GM19025 (cell line): ENCODE measurements around the gene CIDEA.

Experiments
- ATAC-seq: cut with Tn5 transposase; IDR thresholded peaks from one replicate; pipeline ENCODE4 v1.9.1; 2021; ENCODE audit warnings: mild to moderate bottlenecking, low read depth, moderate library complexity; ENCODE audit not compliant: unreplicated experiment

Gene CIDEA

DNA sequence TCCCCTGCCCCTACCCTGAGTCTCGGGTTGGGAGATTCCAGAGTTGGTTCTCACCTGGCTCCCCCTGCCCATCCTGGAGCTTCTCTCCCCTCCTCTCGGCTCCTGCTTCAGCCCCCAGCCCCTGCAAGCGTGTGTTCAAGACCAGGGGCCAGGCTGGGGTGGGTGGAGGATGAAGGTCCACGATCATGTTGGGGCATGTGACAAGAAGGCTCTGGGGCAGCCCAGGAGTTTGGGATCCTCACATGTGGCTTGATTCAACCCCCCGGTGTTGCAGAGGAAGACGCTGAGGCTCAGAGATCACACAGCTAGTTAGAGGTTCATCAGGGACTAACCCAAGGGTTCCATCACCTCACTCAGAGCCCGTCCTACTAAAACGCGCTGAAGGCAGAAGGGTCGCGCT lies 39.7 kb downstream of the CIDEA start:
- no peak for ATAC-seq

DNA sequence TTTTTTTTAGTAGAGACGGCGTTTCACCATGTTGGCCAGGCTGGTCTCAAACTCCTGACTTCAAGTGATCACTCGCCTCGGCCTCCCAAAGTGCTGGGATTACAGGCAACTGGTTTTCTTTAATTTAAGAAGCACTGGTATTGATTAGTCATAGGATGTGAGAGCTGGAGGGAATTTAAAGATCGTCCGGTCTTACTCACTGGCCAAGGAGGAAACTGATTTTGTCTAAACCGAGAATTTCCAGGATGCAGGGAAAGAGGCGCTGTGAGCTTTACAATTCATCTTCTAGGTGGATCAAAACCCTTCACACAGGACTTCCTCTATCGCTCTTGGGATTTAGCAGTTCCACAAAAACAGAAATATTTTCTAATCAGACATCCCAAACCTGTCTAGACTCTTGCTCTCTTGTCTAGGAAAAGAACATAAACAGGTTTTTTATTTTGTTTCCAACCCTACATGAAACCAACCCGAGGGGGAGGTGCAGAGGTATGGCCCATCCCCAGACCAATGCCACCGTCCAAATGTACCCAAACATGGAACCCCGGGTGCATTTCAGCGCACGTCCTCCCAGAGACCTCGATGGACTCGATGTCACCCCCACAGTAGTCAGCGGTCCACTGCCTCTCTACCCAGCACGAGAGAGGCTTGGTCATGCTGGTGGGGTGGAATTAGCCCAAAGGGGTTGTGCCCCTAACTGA lies 41.4 kb downstream of the CIDEA start:
- no peak for ATAC-seq

DNA sequence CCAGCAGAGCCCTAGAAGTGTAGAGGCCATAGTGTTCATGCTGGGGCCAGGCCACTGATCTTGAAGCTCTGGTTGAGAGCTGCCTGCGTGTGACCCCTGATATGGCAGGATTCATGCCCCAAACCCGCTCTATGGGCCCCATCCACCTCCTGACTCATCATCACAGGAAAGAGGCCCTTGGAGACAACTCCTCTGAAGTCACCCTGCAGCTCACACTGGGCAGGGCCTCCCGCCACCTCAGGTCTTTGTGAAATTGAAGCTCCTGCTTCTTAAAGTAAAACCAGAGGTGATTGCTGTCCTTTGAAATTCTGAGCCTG lies 41.9 kb downstream of the CIDEA start:
- no peak for ATAC-seq

DNA sequence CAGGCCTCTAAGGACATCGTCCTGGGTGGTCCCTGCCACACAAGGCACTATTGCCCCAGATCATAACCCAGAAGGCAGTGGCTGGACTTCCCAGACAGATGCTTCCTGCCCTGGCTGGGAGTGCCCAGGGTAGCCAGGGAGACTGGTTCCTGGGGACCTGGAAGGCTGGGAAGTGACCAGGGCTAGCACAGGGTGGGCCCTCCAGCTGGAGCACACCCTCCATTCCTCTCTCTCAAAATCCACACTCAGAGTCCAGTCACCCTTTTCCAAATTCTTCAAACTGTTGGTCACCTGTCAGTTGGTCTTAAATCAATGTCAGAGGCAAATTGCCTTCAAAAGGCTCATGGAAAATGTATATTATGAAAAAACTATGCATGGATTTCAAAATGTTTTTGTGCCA lies 42.3 kb downstream of the CIDEA start:
- ATAC-seq: no peak

DNA sequence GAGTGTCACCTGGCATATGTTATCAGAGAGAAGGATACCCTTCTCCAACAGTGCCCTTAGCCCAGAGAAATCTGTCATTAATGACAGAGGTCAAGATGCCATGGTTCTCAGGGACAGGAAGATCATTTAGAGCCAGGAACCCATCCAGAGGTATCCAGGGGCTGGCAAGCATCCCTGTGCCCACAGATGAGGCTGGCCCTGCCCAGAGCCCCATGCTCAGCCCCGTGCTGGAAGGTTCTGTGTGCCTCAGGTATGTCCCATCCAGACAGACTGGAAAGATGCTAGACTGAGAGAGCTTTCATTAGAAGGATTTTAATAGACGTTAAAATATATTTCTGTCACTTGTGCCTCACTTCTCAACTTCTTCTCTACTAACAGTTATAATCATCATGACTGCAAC lies 45.7 kb downstream of the CIDEA start:
- ATAC-seq: no peak

DNA sequence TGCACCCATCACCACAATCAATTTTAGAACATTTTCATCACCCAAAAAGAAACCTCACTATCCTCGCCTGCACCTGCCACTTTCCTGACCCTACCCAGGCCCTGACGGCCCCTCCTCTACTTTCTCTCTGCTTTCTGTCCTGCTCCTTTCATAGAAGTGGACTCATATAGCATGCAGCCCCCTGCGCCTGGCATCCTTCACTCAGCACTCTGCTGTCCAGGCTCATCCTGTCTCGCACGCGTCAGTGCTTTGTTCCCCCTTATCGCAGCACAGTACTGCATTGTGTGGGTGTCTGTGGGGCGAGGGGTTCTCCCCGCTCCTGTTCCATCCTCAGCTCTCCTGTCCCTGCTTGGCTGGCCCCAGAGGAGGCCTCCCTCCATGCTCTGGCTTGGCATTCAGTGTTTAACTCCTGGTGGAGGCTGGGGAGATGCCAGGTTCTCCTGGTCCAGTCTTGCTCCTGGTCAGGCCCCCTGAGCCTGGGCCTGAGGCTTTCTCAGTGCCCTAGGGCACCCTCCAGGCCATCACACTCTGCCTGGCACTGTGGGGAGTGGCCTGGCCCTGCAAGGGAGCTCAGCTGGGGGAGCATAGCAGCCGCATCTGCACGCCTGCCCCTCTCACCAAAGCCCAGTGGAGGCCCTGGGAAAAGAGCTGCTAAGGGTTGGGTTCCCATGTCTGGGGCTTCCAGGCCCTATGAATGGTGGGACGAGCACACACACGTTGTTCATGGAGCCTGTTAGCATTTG lies 47.3 kb downstream of the CIDEA start:
- ATAC-seq: no peak

DNA sequence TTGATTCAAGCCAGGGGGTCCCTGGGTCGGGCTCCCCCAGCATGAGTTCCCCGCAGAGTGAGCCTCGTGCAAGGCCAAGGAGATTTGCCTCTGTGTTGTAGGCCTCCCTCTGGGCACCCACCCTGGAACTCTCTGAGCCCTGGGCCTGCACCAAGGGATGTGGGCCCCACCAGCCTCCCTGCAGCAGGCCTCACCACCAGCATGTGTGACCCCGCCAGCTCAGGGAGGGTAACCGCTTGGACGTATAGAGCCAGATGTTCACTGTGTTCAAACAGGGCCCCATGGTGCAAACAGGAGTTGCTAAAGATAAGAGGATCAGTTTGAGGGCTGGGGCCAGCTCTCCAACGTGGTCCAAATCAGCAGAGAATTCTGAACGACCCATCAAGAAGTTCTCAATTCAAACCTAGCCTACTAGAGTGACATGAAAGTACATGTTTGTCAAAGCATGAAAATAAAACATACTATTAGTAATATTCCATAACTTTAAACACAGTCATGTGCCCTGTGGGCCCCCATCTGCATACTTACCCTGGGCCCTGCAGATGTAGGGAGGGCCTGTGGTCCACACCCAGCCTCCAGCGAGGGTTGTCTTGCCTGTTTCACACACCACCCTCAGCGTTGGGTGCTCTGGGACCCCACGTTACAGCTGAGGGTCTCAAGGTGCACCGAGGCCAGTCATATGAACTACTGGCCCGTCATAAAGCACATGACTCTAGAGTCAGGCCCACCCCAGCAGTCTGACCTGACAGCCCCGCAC lies 48.4 kb downstream of the CIDEA start:
- no peak for ATAC-seq

DNA sequence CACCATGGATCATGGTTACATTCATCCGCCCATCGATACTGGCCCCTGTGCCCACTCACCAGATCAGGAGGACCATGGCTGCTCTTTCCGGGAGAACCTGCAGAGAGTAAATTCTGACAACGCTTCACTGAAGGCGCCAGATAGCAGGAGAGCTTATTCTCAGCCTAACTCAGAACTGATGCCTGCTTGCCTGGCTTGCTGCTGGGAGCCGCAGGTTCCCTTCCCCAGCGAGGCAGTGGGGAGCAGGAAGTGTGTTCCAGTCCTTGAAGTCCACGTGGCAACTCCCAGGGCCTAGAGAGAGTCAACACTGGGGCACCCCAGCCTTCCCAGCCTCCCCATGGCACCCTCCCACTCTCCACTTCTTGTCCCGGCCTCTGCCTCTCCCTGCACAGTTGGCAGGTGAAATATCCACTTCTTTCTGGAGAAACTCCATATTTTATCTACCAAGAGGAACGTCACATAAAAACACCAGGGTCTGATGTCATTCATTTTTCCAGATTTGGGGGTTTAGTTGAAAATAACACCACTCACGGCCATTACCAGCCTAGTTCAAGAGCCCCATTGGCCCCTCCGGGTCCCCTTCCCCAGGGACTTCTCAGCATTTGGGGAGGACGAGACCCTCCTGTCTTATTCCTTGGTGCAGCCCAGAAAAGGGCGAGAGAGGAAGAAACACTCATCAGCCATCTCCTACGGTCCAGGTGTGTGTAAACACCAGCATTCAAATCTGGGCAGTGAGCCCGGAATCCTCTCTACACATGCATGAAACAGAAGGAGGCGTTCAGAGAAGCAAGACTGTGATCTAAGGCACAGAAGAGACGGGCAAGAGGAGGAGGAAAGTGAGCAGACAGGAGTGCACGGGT lies 50.4 kb downstream of the CIDEA start:
- ATAC-seq: no peak

DNA sequence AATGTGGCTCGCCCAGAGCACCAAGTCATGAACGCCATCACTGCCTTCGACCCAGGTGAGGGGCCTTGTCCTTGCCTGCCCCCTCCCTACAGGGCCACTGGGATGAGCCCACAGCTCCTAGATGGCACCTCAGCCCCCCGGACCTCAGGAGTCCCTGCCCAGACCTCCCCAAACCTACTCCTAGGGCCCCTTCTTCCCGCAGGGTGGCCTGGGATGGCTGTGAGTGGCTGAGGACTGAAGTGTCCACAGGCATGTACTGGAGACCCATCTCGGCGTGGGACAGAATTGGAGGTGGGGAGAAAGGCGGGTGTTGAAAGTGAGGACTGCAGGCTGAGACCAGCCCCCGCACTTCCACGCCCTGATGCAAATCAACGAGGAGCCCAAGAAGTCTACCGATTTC lies 51.0 kb downstream of the CIDEA start:
- ATAC-seq: no peak

DNA sequence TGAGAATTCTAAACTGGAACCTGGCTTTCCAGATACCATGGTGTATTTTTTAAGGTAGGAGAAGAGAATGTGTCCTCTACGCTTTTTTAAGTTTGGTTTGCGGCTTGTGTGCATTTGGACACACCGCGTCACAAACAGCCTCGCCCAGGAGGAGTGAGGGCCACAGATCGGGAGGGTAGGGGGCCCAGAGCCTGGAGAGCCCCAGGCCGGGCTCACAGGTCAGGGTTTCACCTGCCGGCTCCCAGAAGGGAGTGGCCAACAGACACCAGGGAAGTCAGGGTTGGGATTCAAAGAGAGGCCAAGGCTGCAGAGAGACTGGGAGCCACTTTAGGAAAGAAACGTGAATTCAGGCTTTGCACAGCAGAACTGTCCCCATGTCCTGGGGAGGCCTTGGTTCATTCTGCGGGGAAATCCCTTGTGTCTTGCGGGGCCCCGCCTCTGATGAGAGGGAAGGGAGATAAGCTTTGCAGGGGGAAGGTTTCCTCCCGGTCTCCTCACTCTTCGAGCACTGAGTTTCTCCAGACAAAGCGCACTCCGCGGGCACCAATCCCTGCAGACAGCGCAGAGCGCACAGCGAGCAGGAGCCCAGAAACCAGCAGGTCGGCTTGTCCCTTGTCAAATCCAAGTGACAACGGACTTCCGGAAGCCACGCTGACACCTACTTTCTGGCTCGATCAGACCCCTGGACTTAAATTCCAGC lies 51.9 kb downstream of the CIDEA start:
- ATAC-seq: no peak

DNA sequence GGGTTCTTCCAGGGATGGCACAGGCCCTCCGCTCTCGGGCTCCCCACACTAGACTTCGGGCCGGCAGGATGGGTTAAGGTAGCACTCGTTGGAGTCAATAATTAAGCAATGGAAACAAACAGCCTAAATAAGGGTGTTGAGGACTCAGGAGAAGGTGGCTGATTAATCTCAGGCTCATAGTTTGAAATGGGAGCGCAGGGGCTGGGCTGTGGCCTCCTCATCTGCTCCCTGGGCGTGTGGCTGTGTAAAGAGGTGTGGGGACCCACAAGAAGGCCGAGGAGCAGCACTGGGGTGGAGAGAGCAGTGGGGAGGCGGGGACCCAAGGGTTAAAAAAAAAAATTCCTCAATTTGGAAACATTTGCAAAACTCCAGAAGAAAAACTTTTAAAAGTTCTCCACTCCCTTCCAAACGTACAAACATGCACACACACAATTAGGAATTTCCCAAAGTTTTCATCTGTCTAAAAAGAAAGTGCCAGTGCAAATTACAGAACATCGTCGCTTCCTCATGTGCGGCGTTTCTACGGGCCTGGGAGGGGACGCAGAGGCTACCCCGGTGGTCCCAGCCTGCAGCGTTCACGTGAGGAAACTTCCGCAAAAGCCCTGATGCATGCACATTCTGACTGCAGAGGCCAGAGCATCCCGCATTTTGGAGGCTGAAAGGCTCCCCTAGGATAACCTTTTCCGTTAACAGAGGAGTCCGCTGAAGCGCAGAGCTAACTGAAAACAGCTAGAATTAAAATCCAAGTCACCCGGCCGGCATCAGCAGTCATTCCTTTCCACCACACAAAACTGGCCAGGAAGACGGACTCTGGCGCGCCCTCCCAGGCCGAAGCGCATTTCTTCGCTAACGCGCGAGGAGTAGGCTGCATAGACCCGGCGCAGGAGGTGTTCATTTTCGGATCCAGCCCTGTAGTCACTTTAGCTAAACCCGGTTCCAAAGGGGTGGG lies 52.9 kb downstream of the CIDEA start:
- ATAC-seq: no peak

DNA sequence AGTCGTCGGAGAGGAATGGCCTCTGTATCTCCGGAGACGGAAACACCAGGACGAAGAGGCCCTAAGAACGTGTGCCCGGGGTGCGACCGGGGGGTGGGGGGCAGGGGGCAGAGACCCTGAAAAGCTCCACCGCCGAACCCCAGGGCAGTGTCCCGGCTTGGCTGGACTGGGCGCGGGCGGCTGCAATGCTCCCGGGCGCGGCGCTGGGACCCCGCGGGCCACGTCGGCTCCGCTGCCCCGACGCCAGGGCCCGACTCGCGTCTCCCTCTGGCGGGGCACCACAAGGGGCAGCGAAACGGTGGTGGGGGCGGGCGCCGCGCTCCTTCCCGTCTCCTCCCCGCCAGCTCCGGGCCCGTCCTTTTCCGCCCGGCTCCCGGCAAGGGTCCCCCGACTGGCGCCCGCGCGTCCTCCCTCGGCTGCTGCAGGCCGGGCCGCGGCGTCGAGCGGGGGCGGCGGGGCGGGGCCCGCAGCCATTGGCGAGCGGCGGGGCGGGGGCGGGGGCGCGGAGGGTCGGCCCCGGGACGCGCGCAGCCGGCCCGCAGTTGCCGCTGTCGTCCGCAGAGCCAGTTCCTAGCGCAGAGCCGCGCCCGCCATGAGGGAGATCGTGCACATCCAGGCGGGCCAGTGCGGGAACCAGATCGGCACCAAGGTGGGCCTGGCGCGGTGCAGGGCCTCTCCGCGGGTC lies 53.7 kb downstream of the CIDEA start, which contains the start of gene TUBB6:
Gene TUBB6 (plus strand): TSS at position 541 of the 685 bp plus-strand sequence. CDS start 52 bp downstream, at position 593.
- ATAC-seq: peak; percentile 52

DNA sequence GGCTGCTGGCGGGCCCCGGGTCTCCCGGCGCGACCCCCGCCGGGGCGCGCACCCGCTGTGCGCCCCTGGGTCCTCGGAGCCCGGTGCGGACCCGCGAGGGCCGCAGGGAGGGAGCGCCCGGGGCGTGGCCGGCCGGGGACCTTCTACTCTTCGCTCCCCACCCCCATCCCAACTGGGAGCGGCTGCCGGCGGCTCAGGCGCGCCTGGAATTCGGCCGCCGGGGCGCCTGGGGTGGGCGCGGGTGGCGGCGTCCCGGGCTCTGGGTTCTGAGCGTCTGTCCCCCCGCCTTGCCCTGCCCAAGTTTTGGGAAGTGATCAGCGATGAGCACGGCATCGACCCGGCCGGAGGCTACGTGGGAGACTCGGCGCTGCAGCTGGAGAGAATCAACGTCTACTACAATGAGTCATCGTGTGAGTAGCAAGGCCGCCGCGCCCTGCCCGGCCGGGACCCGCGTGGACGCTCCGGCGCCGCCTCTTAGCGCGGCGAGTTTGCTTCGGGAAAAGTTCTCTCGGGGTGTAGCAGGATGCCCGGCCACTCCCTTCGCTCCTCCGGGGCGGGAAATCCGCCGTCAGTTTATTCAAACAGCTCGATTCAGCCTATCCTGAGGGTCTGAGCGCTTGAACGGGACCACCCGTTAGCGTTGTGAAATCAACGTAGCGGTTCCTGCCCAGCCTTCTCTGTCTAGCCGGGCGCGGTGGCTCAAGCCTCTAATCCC lies 54.4 kb downstream of the CIDEA start:
- ATAC-seq: peak; percentile 54

DNA sequence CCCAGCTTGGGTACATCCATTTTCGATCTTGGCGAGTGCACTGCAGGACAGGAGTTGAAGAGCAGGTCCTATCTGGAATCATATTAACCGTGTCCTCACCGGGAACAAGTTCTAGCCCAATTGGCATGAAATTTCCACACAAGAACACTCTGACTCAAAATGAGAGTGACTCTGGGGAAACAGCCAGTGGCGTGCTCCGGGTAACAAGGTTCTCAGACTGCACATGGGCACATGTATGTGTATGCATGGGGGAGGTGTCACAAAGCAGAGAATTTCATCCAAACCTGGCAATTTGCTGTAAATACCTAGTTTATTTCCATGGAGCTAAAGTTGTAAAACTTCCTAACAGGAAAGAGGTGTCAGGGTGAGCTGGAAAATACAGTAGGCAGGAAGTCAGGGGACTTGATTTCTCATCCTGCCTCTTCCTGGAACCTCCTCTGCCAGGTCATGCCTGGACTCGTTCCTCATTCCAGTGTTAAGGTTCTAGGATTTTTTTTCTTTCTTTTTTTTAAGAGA lies 55.6 kb downstream of the CIDEA start:
- no peak for ATAC-seq

DNA sequence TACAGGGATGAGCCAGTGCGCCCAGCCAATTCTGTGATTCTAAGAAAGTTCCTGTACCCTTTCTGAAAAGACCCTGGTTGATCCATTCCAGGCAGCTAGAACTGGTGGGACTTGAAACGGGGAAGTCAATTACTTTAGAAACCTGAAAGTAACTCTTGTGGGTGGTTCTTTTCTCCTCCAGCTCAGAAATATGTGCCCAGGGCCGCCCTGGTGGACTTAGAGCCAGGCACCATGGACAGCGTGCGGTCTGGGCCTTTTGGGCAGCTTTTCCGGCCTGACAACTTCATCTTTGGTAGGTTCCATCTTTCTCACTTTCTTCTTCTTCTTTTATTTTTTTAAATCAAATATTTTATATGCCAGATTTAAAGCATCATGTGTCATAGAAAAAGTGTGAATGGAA lies 56.6 kb downstream of the CIDEA start:
- ATAC-seq: no peak

DNA sequence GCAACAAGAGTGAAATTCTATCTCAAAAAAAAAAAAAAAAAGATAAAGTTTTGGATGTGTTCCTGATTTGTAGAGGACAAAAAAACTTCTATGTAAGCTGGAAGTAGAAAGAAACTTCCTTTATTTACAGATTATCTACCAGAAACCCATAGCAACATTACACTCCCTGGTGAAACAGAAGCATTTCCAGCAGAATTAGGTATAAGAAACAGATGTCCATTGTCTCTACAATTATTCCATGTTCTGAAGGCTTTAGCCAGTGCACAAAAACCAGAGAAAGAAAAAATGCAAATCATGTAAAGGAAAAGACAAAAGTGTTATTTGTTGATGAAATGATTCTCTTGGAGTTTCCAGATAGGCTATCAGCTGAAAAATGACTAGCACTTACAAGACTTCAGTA lies 58.8 kb downstream of the CIDEA start:
- no peak for ATAC-seq

DNA sequence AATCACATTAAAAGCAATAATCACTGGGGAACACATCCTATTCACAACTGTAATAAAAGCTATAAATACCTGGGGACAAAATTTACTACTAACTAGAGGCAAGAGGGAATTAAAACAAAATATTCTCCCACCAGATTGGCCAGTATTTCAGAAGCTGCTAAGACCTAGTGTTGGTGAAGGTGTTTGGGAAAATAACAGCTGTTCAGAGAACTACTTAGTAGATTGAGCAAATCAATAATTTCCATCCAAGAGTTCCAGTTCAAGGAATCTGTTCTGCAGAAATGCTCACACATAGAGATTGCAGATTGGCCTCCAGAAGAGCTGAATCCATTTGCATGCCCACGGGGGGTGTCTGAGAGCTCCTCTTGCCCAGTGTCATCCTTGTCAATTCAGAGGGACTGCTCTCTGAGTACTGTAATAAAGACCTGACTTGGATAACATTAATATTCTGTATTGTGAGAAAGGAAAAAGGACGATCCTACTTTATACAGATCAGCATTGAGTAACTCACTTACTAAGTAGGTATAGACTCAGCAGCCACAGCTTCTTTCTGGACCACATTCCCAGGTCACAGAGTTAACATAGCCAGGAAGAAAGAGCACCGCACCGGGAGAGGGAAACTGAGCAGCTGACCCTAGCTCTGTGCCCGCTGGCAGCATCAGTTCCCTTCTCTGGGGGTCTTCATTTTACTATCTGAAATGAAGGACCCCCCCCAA lies 59.5 kb downstream of the CIDEA start:
- ATAC-seq: no peak
